Activated CD4-positive, alpha-beta T cell treated with anti-CD3 and anti-CD28 coated beads, Interleukin-2, amount 50 U/mL, for 24 hours (primary cell): ENCODE measurements around the gene TOR2A.

ENCODE experiments used
- DNase-seq, 2 donors: peaks; one replicate each; pipeline ENCODE4 v3.0.0-alpha.2; 2020; ENCODE audit warnings: low read depth in 1 of 2, low spot score in 1 of 2

TOR2A gene

DNA sequence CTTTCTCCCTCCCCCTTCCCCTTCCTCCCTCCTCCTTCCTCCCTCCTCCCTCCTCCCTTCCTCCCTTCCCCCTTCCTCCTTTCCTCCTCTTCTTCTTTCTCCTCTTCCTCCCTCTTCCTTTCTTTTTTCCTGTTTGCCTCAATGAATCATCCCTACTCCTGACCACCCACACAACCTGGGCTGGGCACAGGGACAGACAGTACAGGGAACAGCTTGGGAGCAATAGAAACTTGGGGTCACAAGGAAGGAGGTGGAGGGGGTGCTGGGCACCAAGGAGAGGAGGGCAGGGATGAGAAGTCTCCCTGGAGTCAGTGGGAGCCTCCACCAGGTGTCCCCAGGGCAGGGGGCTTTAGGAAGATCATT lies 14.2 kb downstream of the TOR2A start:
- DNase-seq = no peak

DNA sequence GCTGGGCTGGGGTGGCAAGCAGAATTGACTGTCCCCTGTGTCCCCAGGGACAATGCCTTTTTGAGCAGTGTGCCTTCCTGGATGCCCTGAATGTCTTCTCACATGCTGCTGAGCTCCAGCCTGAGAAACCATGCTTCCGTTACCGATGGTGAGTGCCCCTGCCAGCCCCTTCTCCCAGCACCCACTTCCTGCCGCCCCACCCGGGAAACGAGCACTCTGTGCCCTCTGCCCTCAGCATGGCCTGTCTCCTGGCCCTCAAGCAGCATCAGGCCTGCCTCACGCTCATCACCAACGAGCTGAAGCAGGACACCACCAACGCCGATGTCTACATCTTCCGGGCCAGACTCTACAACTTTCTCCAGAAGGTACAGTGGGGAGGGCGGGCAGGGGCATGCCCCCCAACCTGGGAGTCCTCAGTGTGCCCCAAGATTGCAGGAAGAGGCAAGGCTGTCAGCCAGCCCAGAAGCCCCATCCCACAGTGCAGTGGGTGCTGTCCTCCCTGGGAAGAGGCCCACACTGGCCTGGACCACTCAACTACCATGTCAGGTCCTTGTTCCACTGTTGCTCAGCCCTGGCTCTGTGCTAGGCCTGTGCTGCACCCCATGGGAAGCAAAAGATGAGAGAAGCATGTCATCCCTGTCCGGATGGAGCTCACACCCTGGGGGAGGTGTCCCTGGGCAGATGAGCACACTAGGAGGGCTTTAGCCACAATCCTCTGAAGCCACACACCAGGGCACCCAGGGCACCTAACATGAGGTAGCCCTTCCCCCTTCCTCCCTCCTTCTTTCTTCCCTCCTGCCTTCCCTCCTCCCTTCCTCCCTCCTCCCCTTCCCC lies 14.8 kb downstream of the TOR2A start:
- no peak for DNase-seq

DNA sequence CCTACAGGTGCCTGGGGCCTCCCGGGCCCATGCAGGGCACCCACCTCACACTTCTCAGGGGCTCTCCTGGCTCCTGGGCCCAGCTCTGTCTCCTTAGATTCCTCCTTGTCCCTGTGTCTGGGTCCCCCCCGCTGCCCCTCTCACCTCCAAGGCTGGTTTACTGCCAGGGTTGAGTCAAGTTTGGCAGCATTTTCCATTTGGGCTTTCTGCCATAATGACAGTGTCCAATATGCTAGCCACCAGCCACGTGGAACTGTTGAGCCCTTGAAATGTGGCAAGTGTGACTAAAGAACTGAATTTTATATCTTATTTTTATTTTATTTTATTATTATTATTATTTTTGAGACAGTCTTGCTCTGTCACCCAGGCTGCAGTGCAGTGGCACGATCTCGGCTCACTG lies 17.3 kb downstream of the TOR2A start:
- no peak for DNase-seq

DNA sequence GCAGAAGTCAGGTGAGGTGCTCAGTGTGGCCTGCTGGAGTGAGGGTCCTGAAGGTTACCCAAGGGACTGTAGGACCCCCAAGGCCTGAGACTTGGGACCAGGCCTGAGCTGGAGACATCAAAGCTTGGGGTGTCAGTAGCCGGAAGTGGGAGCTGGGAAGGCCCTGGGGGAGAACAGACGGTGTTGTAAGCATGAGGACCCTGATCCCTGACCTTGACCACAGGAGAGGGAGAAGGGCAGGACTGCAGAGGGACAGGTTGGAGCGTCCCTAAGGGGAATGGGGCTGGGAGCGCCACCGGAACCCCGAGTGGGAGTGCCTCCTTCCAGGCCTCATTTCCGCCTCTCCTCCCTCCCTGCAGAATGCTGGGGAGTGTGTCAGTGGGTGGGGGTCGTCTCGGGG lies 18.7 kb downstream of the TOR2A start:
- no peak for DNase-seq

DNA sequence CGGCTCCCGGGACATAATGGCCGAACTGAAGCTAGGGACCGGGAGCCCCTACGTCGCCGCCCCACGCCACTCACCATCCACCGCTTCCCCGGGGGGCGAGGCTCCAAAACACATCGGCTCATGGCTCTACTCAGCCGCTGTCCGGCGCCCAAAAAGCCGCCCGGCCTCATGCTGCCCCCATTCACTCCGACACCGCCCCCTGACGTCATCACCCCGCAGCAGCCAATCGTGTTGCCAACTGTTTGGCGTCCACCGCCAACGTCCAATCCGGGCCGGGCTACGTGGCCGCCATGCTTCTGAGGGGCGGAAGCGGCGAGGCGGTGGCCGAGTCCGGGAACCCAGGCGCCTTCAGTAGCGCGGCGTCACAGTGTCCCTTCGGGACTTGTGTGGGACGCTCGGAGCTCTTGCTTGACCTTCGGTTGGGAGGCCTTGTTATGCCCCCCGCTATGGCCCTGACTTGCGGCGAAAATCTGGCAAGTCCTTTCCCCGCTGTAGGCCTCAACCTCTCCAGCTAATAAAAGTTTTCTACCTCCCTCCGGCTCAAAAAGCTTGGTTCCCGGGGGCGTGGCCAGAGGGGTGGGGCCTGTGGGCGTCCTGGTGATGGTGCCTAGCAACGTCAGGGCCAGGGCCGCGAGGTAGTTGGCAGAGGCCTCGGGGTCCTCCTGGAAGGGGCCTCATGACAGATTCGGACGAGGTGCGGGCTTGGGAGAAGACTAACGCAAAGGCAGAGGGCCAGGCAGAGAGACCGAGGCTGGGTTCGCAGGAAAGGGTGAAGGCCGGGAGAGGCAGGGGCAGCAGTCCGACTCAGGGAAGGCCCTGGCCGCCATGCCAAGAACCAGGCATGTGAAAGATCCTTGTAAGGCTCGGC lies 19.4 kb downstream of the TOR2A start, which contains the start of the genes PTRH1 and TTC16:
TSS of gene PTRH1 (minus strand) at position 194 of the 868 bp plus-strand sequence. CDS start at position 170, 24 bp downstream.
TSS of gene TTC16 (plus strand) at position 610 of the 868 bp plus-strand sequence. CDS start at position 677, 67 bp downstream.
- DNase-seq = peak; percentile 94 to 96

DNA sequence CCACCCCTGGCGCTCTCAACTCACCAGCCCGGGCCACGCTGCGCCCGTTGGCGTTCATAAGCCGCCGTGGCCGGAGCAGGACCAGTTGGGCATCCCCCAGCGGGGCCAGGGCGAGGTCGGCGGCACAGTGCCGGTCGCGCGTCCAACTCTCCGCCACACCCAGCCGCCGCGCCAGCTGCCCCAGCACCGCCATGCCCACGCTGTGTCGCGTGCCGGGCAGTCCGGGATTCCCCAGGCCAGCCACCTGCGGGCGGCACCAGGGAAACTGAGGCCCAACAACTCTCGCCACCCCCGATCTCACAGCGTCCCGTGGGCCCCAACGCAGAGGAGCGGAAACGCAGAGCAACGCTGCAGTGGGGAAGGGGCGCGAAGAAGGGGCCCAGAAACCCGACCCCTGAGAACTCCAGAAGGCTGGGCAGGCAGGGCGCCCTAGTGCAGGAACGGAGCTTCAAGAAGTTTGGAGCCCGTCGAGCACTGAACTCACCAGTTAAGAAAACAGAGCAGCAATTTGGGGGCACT lies 20.1 kb downstream of the TOR2A start:
- no peak for DNase-seq

DNA sequence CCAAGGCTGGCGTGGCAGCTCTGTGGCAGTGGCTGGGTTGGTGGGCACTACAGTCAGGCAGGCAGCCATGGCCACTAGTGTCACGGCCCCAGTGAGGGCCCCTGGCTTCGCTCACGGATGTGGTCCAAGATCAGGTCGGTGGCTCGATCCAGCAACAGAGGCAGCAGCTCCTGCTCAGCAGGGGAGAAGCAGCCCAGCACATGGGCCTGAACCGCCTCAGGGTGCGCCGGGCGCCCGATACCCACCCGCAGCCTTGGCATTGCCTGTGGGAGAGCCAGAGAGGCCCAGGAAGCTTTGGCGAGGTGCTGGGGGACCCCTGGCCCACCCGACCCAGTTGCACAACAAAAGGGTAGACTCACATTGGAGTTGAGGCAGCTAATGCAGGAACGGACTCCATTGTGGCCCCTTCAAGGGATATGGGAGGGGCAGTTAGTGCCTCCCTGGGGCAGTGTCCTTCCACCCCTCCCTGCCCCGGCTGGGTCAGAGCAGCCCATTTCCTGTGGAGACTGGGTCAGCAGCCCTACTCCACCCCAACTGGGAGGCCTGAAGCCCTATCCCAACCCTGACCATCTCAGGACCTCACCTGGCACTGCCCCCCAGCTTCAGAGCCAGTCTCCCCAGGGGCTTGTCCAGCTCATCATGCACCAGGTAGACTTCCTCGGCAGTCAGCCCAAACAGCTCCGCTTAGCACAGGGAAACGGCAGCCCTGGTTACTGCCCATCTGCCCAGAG lies 20.9 kb downstream of the TOR2A start:
- no peak for DNase-seq

DNA sequence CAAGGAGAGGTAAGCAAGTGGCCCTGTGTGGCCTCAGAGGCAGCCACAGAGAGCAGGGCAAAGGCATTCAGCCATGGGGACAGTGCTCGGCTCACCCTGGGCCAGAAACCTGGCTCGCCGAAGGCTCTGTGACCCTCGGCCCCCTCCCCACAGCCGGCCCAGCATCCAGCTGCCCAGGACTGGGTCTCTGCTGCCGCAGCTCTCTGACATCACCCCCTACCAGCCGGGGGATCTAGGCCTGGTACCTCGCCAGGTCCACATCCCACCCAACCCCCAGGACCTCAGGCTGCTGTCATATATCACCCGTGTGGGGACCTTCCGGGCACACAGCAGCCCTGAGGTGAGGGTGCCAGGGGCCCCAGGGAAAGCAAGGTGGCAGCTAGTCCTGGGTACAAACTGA lies 22.2 kb downstream of the TOR2A start:
- no peak for DNase-seq

DNA sequence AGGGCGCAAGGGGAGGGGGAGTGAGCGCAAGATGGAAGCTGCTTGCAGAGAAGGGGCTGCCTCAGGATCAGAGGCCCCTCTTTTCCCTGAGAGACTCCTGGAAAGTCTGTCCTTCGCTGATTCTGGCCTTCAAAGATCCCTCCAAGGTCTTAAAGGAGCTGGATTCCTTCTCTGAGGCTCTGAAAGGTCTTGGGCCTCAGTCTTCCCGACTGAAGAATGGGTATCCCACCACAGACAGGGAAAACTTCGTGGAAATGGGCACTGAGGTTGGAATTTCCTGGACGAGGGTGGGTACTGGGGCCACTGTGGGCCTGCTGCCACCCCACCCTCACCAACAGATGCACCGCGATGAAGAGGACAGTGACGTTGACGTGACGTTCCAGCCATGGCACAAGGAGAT lies 22.7 kb downstream of the TOR2A start:
- DNase-seq = no peak

DNA sequence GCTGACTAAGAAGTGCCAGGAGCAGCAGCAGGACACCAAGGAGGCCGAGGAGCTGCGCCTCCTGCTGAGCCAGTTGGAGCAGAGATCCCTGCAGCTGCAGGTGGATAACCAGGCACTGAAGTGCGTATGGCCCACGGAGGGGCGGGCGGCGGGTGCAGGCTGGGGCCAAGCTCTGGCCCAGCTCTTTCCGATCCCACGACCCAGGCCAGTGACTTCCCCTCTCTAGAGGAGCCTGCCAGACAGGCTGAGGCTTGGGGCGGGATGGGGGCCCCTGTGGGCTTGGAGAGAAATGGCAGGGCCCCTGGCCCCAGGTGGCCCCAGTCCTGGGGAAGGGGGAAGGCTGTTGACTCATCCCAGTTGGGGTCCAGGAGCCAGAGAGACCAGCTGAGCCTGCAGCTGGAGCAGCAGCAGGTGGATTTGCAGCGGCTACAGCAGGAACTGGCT lies 23.2 kb downstream of the TOR2A start:
- no peak for DNase-seq

DNA sequence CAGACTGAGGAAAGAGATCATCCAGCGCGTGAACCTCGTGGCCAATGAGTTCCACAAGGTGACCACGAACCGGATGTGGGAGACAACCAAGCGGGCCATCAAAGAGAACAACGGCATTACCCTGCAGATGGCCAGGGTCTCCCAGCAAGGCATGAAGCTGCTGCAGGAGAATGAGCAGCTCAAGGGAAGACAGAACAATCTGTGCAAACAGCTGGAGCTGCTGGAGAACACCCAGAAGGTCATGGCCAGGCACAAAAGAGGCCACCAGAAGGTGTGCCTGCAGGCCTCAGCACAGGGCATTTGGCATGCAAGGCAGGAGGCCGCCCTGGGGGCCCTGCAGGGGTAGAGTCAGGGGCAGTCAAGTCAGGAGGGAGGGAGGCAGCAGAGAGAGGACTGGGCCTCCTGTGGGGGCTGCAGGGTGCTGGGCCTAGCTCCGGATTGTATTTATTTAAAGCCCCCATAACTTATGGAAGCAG lies 23.8 kb downstream of the TOR2A start:
- no peak for DNase-seq

DNA sequence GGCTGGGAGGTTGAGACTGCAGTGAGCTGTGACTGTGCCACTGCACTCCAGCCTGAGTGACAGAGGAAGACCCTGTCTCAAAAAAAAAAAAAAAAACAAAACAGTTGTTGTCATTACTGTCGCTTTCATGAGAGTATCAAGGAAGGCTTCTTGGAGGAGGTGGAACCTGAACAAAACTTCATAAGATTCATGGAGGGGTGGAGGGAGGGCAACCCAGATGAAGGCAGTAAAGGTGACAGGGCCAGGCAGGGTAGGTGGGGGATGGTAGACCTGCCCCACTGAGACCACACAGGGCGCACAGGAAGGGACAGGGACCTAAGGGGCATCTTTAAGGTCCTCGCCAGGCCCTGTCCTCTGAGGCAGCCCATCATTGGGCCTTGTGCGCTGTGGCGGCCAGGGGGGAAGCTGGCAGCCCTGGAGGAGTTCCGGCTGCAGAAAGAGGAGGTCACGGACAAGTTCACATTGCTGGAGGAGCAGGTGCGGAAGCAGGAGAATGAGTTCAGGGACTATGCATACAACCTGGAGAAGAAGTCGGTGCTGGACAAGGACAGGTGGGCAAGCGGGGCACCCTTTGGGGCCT lies 24.8 kb downstream of the TOR2A start:
- DNase-seq = no peak

DNA sequence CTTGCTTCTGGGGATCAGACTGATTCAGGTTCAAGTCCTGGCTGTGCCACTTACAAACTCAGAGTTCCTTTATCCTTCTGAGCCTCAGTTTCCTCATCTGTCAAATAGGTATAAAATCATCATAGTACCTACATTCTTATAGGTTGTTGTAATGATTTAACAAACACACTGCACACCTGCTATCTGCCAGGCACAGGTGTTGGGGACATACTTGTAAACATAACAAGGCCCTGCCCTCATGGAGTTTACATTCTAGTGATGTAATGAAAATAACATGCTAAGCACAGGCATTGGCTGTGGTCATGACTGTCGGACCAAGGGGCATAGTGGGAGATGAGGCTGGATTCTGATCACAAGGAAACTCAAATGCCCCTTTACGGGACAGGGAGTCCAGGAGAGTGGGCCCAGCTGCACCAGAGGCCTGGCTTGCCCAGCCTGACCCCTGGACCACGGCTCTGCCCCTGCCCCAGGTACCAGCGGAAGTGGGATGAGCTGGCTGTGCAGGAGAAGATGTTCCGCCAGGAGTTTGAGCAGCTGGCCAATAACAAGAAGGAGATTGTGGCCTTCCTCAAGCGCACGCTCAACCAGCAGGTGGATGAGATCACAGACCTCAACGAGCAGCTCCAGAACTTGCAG lies 26.0 kb downstream of the TOR2A start:
- no peak for DNase-seq

DNA sequence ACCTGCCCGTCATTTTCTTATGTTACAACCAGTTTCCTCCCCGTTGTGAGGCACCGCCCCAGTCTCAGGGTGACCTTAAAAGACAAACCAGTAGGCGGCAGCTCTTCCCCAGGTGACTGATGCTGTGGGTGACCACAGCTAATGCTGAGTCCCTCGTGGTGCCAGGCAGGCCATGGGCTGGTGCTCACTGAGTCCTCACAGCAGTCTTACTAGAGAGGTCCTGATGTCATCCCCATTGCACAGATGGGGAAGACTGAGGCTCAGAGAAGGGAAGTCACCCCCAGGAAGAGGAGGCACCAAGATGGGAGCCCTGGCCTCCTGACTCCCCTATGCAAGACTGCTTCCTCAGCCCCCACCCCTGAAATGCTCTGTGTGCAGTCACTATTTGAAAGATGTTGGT lies 27.3 kb downstream of the TOR2A start:
- no peak for DNase-seq

DNA sequence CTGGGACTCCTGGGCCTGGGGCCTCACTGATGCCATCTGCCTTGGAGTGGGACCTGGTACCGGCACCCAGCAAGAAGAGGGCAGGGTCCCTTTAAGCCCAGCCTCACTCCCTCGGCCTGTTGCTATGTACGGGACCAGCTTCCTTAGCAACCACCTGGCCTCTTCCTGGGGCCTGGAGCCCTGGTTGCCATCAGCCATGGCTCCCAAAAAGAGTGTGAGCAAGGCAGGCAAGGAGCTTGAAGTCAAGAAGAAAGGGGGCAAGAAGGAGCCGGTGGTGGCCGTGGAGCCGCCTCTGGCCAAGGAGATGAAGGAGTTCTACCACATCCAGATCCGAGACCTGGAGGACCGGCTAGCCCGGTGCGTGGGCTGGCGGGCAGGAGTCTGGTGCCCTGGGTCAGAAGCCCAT lies 28.3 kb downstream of the TOR2A start, which contains the start of gene CFAP157:
TSS of gene CFAP157 (plus strand) at position 153 of the 406 bp plus-strand sequence. CDS start at position 197, 44 bp downstream.
- DNase-seq = no peak

DNA sequence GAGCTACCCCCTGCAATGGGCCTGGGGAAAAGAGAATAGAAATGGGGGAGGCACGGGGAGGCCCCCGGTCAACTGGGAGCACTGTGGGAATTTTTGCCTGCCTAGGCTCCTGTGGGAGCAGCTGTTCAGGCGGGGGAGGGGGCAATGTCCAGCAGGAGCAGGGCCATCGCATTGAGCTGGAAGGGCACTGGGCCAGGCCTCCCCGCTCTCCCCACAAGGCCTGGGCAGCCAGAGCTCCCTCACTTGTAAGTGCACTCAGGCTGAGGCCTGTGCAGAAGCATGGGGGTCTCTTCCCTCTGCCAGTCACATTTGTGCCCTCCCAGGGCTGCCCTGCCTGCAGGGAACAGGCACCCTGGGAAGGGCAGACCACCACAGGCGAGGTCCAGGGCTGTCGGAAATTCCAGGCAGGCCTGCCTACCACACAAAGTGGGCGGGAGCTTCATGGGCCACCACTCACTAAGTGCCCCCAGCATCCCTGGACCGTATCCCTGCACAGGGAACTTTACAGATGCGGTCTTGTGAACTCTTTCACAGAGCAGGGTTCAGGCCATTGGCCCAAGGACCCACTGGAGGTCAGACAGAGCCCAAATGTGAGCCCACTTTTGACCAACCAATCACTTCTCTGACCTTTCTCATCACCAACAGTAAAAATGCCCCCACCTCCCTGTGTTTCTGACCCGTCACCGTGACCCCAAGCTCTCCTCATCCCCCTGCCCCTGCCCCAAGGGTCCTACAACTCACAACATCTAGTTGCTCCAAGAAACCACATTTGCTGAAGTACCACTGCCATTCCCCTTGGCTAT lies 29.3 kb downstream of the TOR2A start:
- DNase-seq = no peak

DNA sequence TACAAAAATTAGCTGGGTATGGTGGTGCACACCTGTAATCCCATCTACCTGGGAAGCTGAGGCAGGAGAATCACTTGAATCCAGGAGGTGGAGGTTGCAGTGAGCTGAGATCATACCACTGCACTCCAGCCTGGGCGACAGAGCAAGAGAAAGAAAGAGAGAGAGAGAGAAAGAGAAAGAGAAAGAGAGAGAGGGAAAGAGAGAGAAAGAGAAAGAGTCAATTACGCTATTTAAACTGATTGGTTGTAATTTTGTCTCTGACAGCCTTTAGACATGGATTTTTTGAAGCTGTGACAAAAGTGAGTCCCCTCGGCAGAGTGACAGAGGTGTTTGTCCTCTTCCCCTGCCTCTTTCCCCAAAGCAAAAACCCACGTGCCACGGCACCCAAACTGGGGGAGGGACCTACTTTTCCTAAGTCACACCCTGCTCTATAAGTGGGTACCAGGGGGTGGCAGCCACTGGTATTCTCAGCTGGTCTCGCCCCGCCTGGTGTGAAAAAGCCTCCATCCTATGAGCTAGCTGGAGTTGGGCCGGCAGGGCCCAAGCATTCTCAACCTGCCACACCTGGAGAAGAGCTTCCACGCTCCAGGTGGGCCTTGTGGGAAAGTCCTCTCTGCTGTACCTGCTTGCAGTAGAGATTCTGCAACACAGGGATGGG lies 31.7 kb downstream of the TOR2A start:
- no peak for DNase-seq

DNA sequence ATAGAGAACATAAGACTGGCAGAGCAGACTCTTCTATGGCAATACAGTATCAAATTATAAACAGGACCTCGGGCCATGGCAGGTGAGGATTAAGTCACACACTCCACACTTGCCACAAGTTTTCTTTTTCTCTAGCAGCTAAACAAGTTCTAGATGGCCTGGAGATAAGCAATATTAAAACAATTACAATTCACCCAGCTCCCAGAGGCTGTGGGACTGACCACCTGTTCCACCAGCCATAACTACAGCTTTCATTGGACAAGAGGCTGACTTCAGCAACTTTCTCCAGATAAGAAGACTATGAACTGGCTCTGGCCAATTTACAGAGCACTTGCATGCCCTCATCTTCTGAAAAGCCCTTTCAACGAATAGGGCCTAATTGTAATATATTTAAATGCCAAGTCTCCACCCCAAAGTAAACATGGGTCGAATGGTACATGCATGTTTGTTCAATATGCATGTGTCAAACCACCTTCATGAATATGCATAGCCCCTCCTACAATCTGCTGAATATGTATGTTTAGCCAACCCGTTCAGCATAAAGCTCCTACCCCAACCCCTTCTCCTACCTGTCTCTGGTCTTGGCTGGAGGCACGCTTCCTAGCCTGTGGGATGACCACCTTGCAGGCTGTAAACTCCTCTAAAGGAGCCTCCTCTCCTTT lies 34.4 kb downstream of the TOR2A start:
- DNase-seq = no peak
